Measurements from ENCODE around the gene WDR1.

Gene WDR1

DNA sequence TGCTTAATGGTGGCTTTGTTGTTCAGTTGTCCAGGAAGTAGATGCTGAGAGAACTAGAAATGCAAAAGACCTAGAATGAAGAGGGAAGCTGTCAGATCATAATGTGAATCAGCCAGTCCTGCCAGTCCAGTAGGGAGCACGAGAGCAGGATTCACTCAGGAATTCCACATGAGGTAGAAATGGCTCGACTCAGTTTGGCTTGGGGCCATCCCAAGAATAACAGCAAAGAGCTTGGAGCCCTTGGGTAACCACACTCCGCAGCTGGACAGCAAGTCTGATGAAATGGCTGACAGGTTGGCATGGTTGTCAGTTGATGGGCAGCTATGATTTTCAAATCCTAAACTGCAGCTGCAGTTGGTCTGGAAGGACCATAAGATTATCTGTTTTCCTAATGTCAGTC, 44.5 kb upstream of the WDR1 start:
- ChIA-PET CTCF (interaction anchor here (0.8 to 15.2 kb wide), 11 partner anchors 9 to 391 kb away, joined by 3 to 287 read pairs (median 11); no protein-coding TSS in a partner anchor), POLR2A (no interaction called here)
- TF ChIP-seq, protein P1, sequence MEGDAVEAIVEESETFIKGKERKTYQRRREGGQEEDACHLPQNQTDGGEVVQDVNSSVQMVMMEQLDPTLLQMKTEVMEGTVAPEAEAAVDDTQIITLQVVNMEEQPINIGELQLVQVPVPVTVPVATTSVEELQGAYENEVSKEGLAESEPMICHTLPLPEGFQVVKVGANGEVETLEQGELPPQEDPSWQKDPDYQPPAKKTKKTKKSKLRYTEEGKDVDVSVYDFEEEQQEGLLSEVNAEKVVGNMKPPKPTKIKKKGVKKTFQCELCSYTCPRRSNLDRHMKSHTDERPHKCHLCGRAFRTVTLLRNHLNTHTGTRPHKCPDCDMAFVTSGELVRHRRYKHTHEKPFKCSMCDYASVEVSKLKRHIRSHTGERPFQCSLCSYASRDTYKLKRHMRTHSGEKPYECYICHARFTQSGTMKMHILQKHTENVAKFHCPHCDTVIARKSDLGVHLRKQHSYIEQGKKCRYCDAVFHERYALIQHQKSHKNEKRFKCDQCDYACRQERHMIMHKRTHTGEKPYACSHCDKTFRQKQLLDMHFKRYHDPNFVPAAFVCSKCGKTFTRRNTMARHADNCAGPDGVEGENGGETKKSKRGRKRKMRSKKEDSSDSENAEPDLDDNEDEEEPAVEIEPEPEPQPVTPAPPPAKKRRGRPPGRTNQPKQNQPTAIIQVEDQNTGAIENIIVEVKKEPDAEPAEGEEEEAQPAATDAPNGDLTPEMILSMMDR (IDR thresholded peaks at IDR 0.05; ENCODE audit: insufficient read depth, low read length, missing control alignments), result no peak
- no peak for DNase-seq (ENCODE audit: low read depth, low spot score)
- H3K4me3 ChIP-seq (ENCODE audit: low read depth, low read length), result no peak overlapping the region

DNA sequence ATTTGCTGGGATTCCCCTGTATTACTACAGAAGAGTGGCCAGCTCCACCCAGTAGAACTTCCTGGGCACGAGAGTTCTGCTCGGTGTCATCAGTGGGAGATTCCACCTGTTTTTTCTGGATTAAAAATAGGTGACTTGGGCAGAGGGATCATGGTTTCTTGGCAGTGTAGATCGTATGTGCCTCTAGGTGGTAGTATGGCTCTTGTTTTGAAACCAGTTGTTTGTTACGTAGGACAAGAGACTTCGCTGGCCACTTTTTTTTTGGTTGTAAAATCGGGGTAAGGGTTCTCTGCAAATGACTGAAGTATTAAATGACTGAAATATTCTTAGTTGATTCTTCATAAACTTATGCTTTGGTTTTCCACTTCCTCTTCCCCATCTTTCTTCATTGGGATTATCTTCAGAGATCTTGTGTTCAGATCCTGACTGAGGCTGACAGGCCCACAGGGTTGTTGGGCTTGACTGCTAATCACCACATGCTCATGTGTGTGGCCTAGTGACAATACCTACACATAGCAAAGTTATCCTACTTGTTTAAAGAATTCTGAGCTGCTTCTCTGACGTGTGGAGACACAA, 43.8 kb upstream of the WDR1 start:
- ChIA-PET POLR2A (no interaction called here), CTCF (interaction anchor here (0.7 to 15.2 kb wide), 15 partner anchors 8 to 392 kb away, joined by 3 to 287 read pairs (median 4); no protein-coding TSS in a partner anchor)
- DNase-seq (ENCODE audit: low read depth, low spot score), result no peak
- no peak overlapping the region for H3K4me3 ChIP-seq (ENCODE audit: low read depth, low read length)
- TF ChIP-seq, protein P1 (IDR thresholded peaks at IDR 0.05; ENCODE audit: insufficient read depth, low read length, missing control alignments), result no peak

DNA sequence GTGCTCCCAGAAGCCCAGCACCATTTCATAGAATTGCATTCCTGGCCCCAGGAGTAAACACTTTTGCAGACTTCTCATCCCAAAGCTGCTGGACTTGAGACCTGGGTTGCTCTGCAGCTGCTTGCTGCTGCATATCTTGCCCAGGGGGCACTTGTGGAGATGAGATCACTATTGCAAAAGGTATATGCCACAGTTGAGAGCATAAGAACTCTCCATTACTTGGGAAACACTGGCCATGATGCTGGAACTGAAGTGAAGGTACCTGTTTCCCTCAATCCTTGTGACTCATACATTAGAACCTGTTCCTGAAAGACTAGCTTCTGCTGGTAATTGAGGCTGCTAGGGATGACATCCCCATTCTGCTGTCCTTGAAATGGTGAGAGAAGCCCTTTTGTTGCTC, 43.1 kb upstream of the WDR1 start:
- no peak for DNase-seq (ENCODE audit: low read depth, low spot score)
- H3K4me3 ChIP-seq (ENCODE audit: low read depth, low read length), result no peak overlapping the region
- TF ChIP-seq, protein P1 (IDR thresholded peaks at IDR 0.05; ENCODE audit: insufficient read depth, low read length, missing control alignments), result no peak
- ChIA-PET CTCF (interaction anchor here (0.7 to 15.2 kb wide), 14 partner anchors 8 to 393 kb away, joined by 3 to 287 read pairs (median 8); no protein-coding TSS in a partner anchor), POLR2A (no interaction called here)

DNA sequence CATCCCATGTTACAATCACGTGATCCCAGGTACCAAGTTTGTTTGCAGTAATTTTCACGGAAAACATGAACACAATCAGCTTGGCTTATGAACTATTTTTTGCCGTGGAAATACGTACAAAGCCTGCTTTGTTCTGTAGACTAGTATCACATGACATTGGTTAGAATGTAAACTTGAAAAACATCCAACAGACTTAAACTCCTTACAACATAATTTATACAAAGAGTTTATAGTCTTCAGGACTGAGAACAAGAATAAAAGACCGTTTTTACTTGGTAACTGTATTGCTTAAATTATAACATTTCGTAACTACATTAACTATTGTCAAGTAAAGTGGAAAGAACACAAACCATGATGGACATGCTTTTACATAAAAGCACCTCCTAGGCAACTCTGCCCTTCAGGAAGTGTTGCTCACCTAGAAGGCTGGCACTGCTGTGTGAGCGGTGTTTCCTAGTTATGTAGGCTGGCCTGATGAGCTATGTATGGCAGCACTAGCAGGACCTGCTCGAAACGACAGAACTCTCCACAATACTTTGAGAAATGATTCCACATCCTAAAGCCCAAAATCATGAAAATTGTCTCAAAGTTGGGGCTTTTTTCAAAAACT, 41.8 kb upstream of the WDR1 start:
- DNase-seq (ENCODE audit: low read depth, low spot score), result no peak
- ChIA-PET POLR2A (no interaction called here), CTCF (interaction anchor here (0.5 to 15.2 kb wide), 27 partner anchors 11 to 394 kb away, joined by 3 to 287 read pairs (median 4); no protein-coding TSS in a partner anchor)
- TF ChIP-seq, protein P1 (IDR thresholded peaks at IDR 0.05; ENCODE audit: insufficient read depth, low read length, missing control alignments), result no peak
- no peak overlapping the region for H3K4me3 ChIP-seq (ENCODE audit: low read depth, low read length)

DNA sequence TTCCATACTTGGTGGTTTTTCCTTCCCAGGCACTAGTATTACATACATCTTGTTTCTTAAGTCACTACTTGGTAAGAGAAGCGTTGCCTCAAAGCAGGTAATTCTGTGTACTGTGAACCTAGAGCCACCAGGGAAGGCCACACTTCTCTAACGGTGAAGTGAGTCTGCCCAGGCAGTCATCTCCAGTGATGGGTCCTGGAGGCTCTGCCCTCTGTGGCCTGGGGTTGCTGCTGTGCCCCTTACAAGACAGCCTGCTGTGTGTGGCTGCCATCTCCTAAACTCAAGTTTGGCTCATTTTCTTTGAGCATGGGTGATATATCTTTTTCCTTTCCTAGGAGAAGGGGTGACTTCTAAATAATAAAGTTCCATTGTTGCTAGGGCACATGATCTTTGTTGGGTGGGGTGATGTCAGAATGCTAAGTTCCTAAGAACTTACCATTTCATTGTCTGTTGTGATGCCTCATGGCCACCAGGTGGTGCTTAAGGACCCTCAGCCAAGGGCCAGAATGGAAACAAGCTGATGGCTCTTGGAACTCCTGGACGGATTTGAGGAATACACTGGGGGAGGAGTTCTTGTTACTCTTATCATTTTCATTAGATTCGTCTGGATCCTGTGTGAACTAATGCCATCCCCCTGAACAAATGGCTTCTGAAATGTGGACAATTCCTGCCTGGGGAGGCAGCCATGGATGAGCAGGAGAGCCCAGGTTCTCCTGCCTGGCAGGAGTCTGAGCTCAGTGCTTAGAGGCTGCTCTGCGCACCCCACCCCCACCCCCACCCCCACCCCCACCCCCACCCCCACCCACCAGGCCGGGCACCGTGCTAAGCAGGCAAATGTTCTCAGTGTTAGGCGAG, 41.1 kb upstream of the WDR1 start:
- CTCF ChIA-PET, result interaction anchor here (0.5 to 15.2 kb wide), 25 partner anchors 10 to 395 kb away, joined by 3 to 287 read pairs (median 4); no protein-coding TSS in a partner anchor
- POLR2A ChIA-PET, result no interaction called here
- H3K4me3 ChIP-seq (ENCODE audit: low read depth, low read length), result no peak overlapping the region
- TF ChIP-seq, protein P1 (IDR thresholded peaks at IDR 0.05; ENCODE audit: insufficient read depth, low read length, missing control alignments), result peak; percentile 86
- DNase-seq (ENCODE audit: low read depth, low spot score), result no peak
